OCI-LY3 (cell line): ENCODE data around the gene CST4.
A peak's percentile ranks its signal among the peaks of the same experiment; 100 is the strongest.
"Not testable (repeated sequence)": the region's sequence is repeated elsewhere in the genome, so short reads cannot be mapped to it uniquely, and the experiment has no call there.

Experiments used
- H2AFZ ChIP-seq: fragments of 200-600, 300-600 bp; shearing (Covaris generic); 2 replicates; pipeline ENCODE4 v1.6.0; 2014; ENCODE audit warnings: antibody characterized with exemption, low read depth, low read length
- H3K27ac ChIP-seq: fragments of 200-600, 300-600 bp; sonication (generic); 2 replicates; pipeline ENCODE4 v1.5.1; 2014; ENCODE audit warnings: mild to moderate bottlenecking, low read length, moderate library complexity, mixed read lengths
- H3K27me3 ChIP-seq: fragments of 200-600, 300-600 bp; sonication (generic); 2 replicates; pipeline ENCODE4 v1.6.1; 2014; ENCODE audit warnings: low read depth, low read length, mixed read lengths
- H3K36me3 ChIP-seq: fragments of 200-600, 300-600 bp; sonication (generic); replicated peaks from 2 replicates; pipeline ENCODE3; 2014; ENCODE audit warnings: low read depth, low read length, mixed read lengths
- H3K4me1 ChIP-seq: fragments of 300-600, 200-600 bp; sonication (generic); 2 replicates; pipeline ENCODE4 v1.6.1; 2014; ENCODE audit warnings: low read length, mixed read lengths
- H3K4me2 ChIP-seq: fragments of 200-600, 300-600 bp; sonication (generic); 2 replicates; pipeline ENCODE4 v1.6.1; 2014; ENCODE audit warnings: low read length, mixed read lengths
- H3K4me3 ChIP-seq: fragments of 300-600, 200-600 bp; sonication (generic); 2 replicates; pipeline ENCODE4 v1.5.1; 2014; ENCODE audit warnings: antibody characterized with exemption, mild to moderate bottlenecking, low read length, moderate library complexity
- H3K79me2 ChIP-seq: fragments of 300-600, 200-600 bp; shearing (Covaris generic); 2 replicates; pipeline ENCODE4 v1.6.1; 2014; ENCODE audit warnings: mild to moderate bottlenecking, low read length, mixed read lengths
- H3K9ac ChIP-seq: fragments of 300-600, 200-600 bp; shearing (Covaris generic); 2 replicates; pipeline ENCODE4 v1.6.0; 2014; ENCODE audit warnings: mild to moderate bottlenecking, low read length, moderate library complexity
- H3K9me3 ChIP-seq: fragments of 200-600, 300-600 bp; shearing (Covaris generic); 2 replicates; pipeline ENCODE4 v1.6.1; 2014; ENCODE audit warnings: low read length, mixed read lengths; ENCODE audit not compliant: insufficient read depth
- H4K20me1 ChIP-seq: fragments of 200-600, 300-600 bp; sonication (generic); 2 replicates; pipeline ENCODE4 v1.6.1; 2016; ENCODE audit warnings: low read length, mixed read lengths; ENCODE audit not compliant: insufficient read depth
- CTCF ChIP-seq: fragments of 200-600, 300-600 bp; sonication (generic); IDR thresholded peaks from 2 replicates; pipeline ENCODE4 v1.5.1; 2014; ENCODE audit warnings: antibody characterized with exemption, low read length, low read depth
- EZH2phosphoT487 ChIP-seq: fragments of 200-600 bp; shearing (Covaris generic); IDR thresholded peaks from 2 replicates; pipeline ENCODE4 v1.6.1; 2018; ENCODE audit warnings: antibody characterized with exemption, mixed run types, low read depth

Gene CST4

DNA sequence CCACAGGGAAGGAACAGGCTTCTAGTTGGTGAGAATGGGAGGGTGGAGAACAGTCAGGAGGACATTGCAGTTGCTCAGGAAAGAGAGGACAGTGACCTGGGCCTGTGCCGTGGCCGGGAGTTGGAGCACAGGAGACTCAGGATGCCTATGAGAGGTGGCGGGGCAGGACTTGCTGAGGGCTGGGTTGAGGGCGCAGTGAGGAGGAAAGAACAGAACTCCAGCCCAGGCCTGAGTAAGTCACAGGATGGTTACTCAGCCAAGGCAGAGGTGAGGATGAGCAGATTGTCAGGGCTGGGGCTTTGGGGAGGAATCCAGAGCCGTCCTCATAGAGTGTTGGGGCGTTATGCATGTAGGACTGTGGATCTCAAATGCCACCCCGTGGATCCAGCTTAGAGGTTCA is 21.2 kb downstream of the CST4 start:
- Histone ChIP-seq H2AFZ (no peak overlapping the region), H3K9me3 (no peaks in the 10 kb centered on the region), H3K4me2 (no peak overlapping the region), H3K36me3 (no peaks in the 10 kb centered on the region), H4K20me1 (no peaks in the 10 kb centered on the region), H3K4me1 (no peaks in the 10 kb centered on the region), H3K9ac (no peak overlapping the region), H3K4me3 (no peak overlapping the region), H3K27ac (no peak overlapping the region), H3K27me3 (peaks cover 15% of the 10 kb centered on the region), H3K79me2 (no peaks in the 10 kb centered on the region)
- no peak for TF ChIP-seq EZH2phosphoT487
- TF ChIP-seq CTCF = no peak

GRCh38 chr20:23666698-23667097 is 22.1 kb downstream of the CST4 start:
- Histone ChIP-seq H3K27ac (no peak overlapping the region), H3K4me1 (no peaks in the 10 kb centered on the region), H3K9me3 (no peaks in the 10 kb centered on the region), H3K27me3 (peaks cover 15% of the 10 kb centered on the region), H3K9ac (no peak overlapping the region), H3K4me3 (no peak overlapping the region), H3K4me2 (no peak overlapping the region), H2AFZ (no peak overlapping the region), H3K36me3 (no peaks in the 10 kb centered on the region), H3K79me2 (no peaks in the 10 kb centered on the region), H4K20me1 (no peaks in the 10 kb centered on the region)
- TF ChIP-seq EZH2phosphoT487 = no peak
- no peak for TF ChIP-seq CTCF

- Histone ChIP-seq H3K27me3 (peaks cover 16% of the 10 kb centered on the region), H3K9me3 (no peaks in the 10 kb centered on the region), H3K4me2 (no peak overlapping the region), H4K20me1 (no peaks in the 10 kb centered on the region), H3K4me3 (no peak overlapping the region), H3K9ac (no peak overlapping the region), H3K79me2 (no peaks in the 10 kb centered on the region), H3K36me3 (no peaks in the 10 kb centered on the region), H3K27ac (no peak overlapping the region), H2AFZ (no peak overlapping the region), H3K4me1 (no peaks in the 10 kb centered on the region)
- no peak for TF ChIP-seq EZH2phosphoT487
- peak; percentile 33 for TF ChIP-seq CTCF
Observed at GRCh38 chr20:23666189-23666588, 22.6 kb downstream of the CST4 start.

GRCh38 chr20:23664954-23665353 is 23.9 kb downstream of the CST4 start:
- Histone ChIP-seq H4K20me1 (no peaks in the 10 kb centered on the region), H3K27ac (no peak overlapping the region)

GRCh38 chr20:23664046-23664445 is 24.8 kb downstream of the CST4 start:
- H3K36me3 ChIP-seq, H3K27ac ChIP-seq, H3K9me3 ChIP-seq, H3K4me1 ChIP-seq, H3K79me2 ChIP-seq, H3K4me2 ChIP-seq, H3K9ac ChIP-seq, H3K4me3 ChIP-seq, H4K20me1 ChIP-seq, H2AFZ ChIP-seq: not testable (repeated sequence)
- peaks cover 22% of the 10 kb centered on the region for H3K27me3 ChIP-seq

More at GRCh38 chr20:23664954-23665353, 23.9 kb downstream of the CST4 start:
- Histone ChIP-seq H2AFZ (no peak overlapping the region), H3K9ac (no peak overlapping the region), H3K79me2 (no peaks in the 10 kb centered on the region), H3K36me3 (no peaks in the 10 kb centered on the region), H3K4me2 (no peak overlapping the region), H3K27me3 (peaks cover 22% of the 10 kb centered on the region), H3K9me3 (no peaks in the 10 kb centered on the region), H3K4me3 (no peak overlapping the region), H3K4me1 (no peaks in the 10 kb centered on the region)
- TF ChIP-seq EZH2phosphoT487 (no peak), CTCF (no peak)
